Measurements from ENCODE around the gene ZFAND6.

GRCh38 chr15:80121546-80121945 lies 62.1 kb downstream of the ZFAND6 start:
- TF ChIP-seq LEF1 (IDR thresholded peaks at IDR 0.05; ENCODE audit: borderline replicate concordance), result no peak
- no peak for TF ChIP-seq SP1 (IDR thresholded peaks at IDR 0.05)
- no peak for TF ChIP-seq ARNT (IDR thresholded peaks at IDR 0.05)
- TF ChIP-seq ZNF384 (IDR thresholded peaks at IDR 0.05), result no peak
- no peak for TF ChIP-seq HDGF (IDR thresholded peaks at IDR 0.05; ENCODE audit: borderline replicate concordance)

Data from HEK293T (cell line).